Measurements from ENCODE around the gene PLCD1.
A peak's percentile ranks its signal among the peaks of the same experiment; 100 is the strongest.

PLCD1 gene

GRCh38 chr3:37971467-37971866, 58.0 kb downstream of the PLCD1 start:
- no peak for FAIRE-seq
- no peak for DNase-seq (ENCODE audit: insufficient read length, low spot score)
- no peak for TF ChIP-seq CTCF (IDR thresholded peaks at IDR 0.05; ENCODE audit: insufficient read depth, missing control alignments)

- FAIRE-seq (no peak), DNase-seq (ENCODE audit: insufficient read length, low spot score) (no peak)
- TF ChIP-seq CTCF (IDR thresholded peaks at IDR 0.05; ENCODE audit: insufficient read depth, missing control alignments), result no peak
Measured at GRCh38 chr3:37970802-37971201, 58.6 kb downstream of the PLCD1 start.

GRCh38 chr3:37969596-37970100, 59.8 kb downstream of the PLCD1 start:
- no peak for DNase-seq (ENCODE audit: insufficient read length, low spot score)
- no peak for TF ChIP-seq CTCF (IDR thresholded peaks at IDR 0.05; ENCODE audit: insufficient read depth, missing control alignments)
- no peak for FAIRE-seq

GRCh38 chr3:37968813-37969595, 60.4 kb downstream of the PLCD1 start:
- no peak for FAIRE-seq
- no peak for TF ChIP-seq CTCF (IDR thresholded peaks at IDR 0.05; ENCODE audit: insufficient read depth, missing control alignments)
- no peak for DNase-seq (ENCODE audit: insufficient read length, low spot score)

- DNase-seq (ENCODE audit: insufficient read length, low spot score) (no peak), FAIRE-seq (no peak)
- no peak for TF ChIP-seq CTCF (IDR thresholded peaks at IDR 0.05; ENCODE audit: insufficient read depth, missing control alignments)
Measured at GRCh38 chr3:37968199-37968598, 61.2 kb downstream of the PLCD1 start.

GRCh38 chr3:37967260-37967881, 62.1 kb downstream of the PLCD1 start:
- FAIRE-seq (no peak), DNase-seq (ENCODE audit: insufficient read length, low spot score) (peak; percentile 51)
- TF ChIP-seq CTCF (IDR thresholded peaks at IDR 0.05; ENCODE audit: insufficient read depth, missing control alignments), result peak; percentile 90

- DNase-seq (ENCODE audit: insufficient read length, low spot score), result no peak
- TF ChIP-seq CTCF (IDR thresholded peaks at IDR 0.05; ENCODE audit: insufficient read depth, missing control alignments), result no peak
- no peak for FAIRE-seq
Measured at GRCh38 chr3:37964716-37965115, 64.7 kb downstream of the PLCD1 start.

Data from D721Med (cell line).